Liver (tissue), 9 donors: ENCODE data around the gene MYL3. TPM values are rescaled to one million over a fixed set of nuclear protein-coding genes. Genes with fewer than 3 reads are reported as not detected.

ENCODE experiments used
- DNase-seq: peaks from one replicate; pipeline ENCODE4 v3.0.0-alpha.2; 2017; ENCODE audit warnings: low spot score
- H3K27ac ChIP-seq, 2 donors: one replicate each; pipeline ENCODE4 v1.7.0; 2013; ENCODE audit warnings: inconsistent platforms in 2 of 2, low read length in 2 of 2, control low read depth in 1 of 2, low read depth in 1 of 2, mild to moderate bottlenecking in 1 of 2
- H3K27me3 ChIP-seq, 4 donors: one replicate each; pipeline versions ENCODE4 v1.6.1 to v1.7.0; 2013; ENCODE audit warnings: low read length in 3 of 4, inconsistent platforms in 1 of 4, mild to moderate bottlenecking in 1 of 4, moderate library complexity in 1 of 4; ENCODE audit not compliant: control insufficient read depth in 4 of 4, insufficient read depth in 4 of 4
- H3K36me3 ChIP-seq, 4 donors: one replicate each; pipeline versions ENCODE4 v1.6.1 to v1.7.0; 2013; ENCODE audit warnings: low read length in 3 of 4, mild to moderate bottlenecking in 3 of 4, low read depth in 1 of 4, moderate library complexity in 1 of 4; ENCODE audit not compliant: control insufficient read depth in 4 of 4, insufficient read depth in 3 of 4
- H3K4me1 ChIP-seq, 4 donors: one replicate each; pipeline versions ENCODE4 v1.6.1 to v1.7.0; 2013; ENCODE audit warnings: low read length in 3 of 4, mild to moderate bottlenecking in 3 of 4, moderate library complexity in 1 of 4; ENCODE audit not compliant: control insufficient read depth in 4 of 4, insufficient read depth in 4 of 4
- H3K4me3 ChIP-seq, 3 donors: one replicate each; pipeline versions ENCODE4 v1.6.1 to v1.7.0; 2013; ENCODE audit warnings: low read length in 3 of 3, control low read depth in 1 of 3, low read depth in 1 of 3, mild to moderate bottlenecking in 1 of 3
- H3K9ac ChIP-seq, 2 donors: one replicate each; pipeline ENCODE4 v1.7.0; 2013; ENCODE audit warnings: low read length in 2 of 2, mild to moderate bottlenecking in 2 of 2, moderate library complexity in 2 of 2, control low read depth in 1 of 2, low read depth in 1 of 2
- H3K9me3 ChIP-seq, 4 donors: one replicate each; pipeline versions ENCODE4 v1.6.1 to v1.7.0; 2013; ENCODE audit warnings: low read length in 3 of 4; ENCODE audit not compliant: control insufficient read depth in 4 of 4
- ATF3 ChIP-seq: IDR thresholded peaks from 2 replicates; pipeline ENCODE4 v1.6.1; 2016; ENCODE audit warnings: antibody characterized with exemption
- CTCF ChIP-seq: fragments of 150-350 bp; IDR thresholded peaks from 2 replicates; pipeline ENCODE4 v1.5.1; 2017; ENCODE audit warnings: improper control_type of control experiment, low read depth, low read length; ENCODE audit not compliant: missing input control
- FOXA1 ChIP-seq: IDR thresholded peaks from 2 replicates; pipeline ENCODE4 v1.6.1; 2016; ENCODE audit warnings: antibody characterized with exemption
- FOXA2 ChIP-seq: IDR thresholded peaks from 2 replicates; pipeline ENCODE4 v1.6.1; 2016; ENCODE audit warnings: antibody characterized with exemption
- HNF4A ChIP-seq, 2 donors: conservative IDR thresholded peaks; 2 replicates each; pipeline ENCODE4 v1.6.1; 2016; ENCODE audit warnings: antibody characterized with exemption in 2 of 2, mild to moderate bottlenecking in 2 of 2
- HNF4G ChIP-seq: IDR thresholded peaks from 2 replicates; pipeline ENCODE4 v1.6.1; 2016; ENCODE audit warnings: antibody characterized with exemption
- JUND ChIP-seq, 2 donors: IDR thresholded peaks; 2 replicates each; pipeline ENCODE4 v1.6.1; 2016; ENCODE audit warnings: antibody characterized with exemption in 2 of 2
- MAX ChIP-seq: IDR thresholded peaks from 2 replicates; pipeline ENCODE4 v1.6.1; 2016; ENCODE audit warnings: antibody characterized with exemption
- NR2F2 ChIP-seq: IDR thresholded peaks from 2 replicates; pipeline ENCODE4 v1.6.1; 2016; ENCODE audit warnings: antibody characterized with exemption
- RAD21 ChIP-seq, 2 donors: IDR thresholded peaks; 2 replicates each; pipeline ENCODE4 v1.6.1; 2016; ENCODE audit warnings: antibody characterized with exemption in 2 of 2, mild to moderate bottlenecking in 2 of 2
- RXRA ChIP-seq, 2 donors: IDR thresholded peaks; 2 replicates each; pipeline ENCODE4 v1.6.1; 2017 to 2018; ENCODE audit warnings: antibody characterized with exemption in 2 of 2, mild to moderate bottlenecking in 1 of 2
- SP1 ChIP-seq: IDR thresholded peaks from 2 replicates; pipeline ENCODE4 v1.6.1; 2018; ENCODE audit warnings: antibody characterized with exemption, mild to moderate bottlenecking
- ZBTB33 ChIP-seq: IDR thresholded peaks from 2 replicates; pipeline ENCODE4 v1.6.1; 2016; ENCODE audit warnings: antibody characterized with exemption
- WGBS: extraction: QIAGEN DNeasy Blood & Tissue Kit; methylation state at CpG from one replicate; pipeline ENCODE4 v1.1.7; 2013; 5-methylcytosine and 5-hydroxymethylcytosine counted together
- polyA plus RNA-seq, 2 donors: library from polyadenylated mRNA; stranded (reverse) in 1 of 2; unstranded in 1 of 2; fragments of 200-250 nt in 1 of 2; fragments of >200 nt in 1 of 2; fragmentation: Nextera tagmentation in 1 of 2; extraction: Ambion mirVana in 1 of 2; gene quantifications; one replicate each; pipeline versions ENCODE4 v1.2.1 to v1.2.3, GENCODE V29; 2013 to 2015
- total RNA-seq, 2 donors: library from RNA; depleted of rRNA; stranded (reverse); fragments of >200 nt; gene quantifications; one replicate each; pipeline ENCODE4 v1.2.3, GENCODE V29; 2014
- donor health status: healthy.
- donor health status: healthy.
- donor health status: healthy.
- donor health status: healthy.
- donor health status: healthy.

The MYL3 gene
- total and polyA plus RNA-seq, 4 donors, result 0.51 to 1.3 (median 0.81) TPM

- TF ChIP-seq CTCF, result no peak
- TF ChIP-seq NR2F2, result no peak
Measured at GRCh38 chr3:46849686-46850467, 13.4 kb downstream of the MYL3 start (continued).

- WGBS, result 94% methylated on average over 7 of the region's 7 CpGs
- Histone ChIP-seq H3K9ac (no peak overlapping the region), H3K36me3 (no peaks in the 10 kb centered on the region), H3K9me3 (no peaks in the 10 kb centered on the region), H3K4me1 (peaks cover 2 to 20% (median 13%) of the 10 kb centered on the region in 4 donors), H3K27me3 (no peaks in the 10 kb centered on the region), H3K4me3 (no peak overlapping the region), H3K27ac (no peak overlapping the region)
- no peak for DNase-seq
- TF ChIP-seq MAX, result no peak
- TF ChIP-seq ATF3, result no peak
- TF ChIP-seq RAD21 (IDR thresholded peaks at IDR 0.05), result no peak
- TF ChIP-seq HNF4A (conservative IDR thresholded peaks at IDR 0.05), result no peak
- no peak for TF ChIP-seq HNF4G
- TF ChIP-seq SP1, result no peak
- TF ChIP-seq NR2F2, result no peak
- no peak for TF ChIP-seq CTCF
- no peak for TF ChIP-seq FOXA2
- no peak for TF ChIP-seq ZBTB33
- no peak for TF ChIP-seq RXRA (IDR thresholded peaks at IDR 0.05)
- TF ChIP-seq JUND (IDR thresholded peaks at IDR 0.05), result no peak
- no peak for TF ChIP-seq FOXA1
Measured at GRCh38 chr3:46849045-46849631, 14.1 kb downstream of the MYL3 start.
